Activated CD8-positive, alpha-beta memory T cell treated with anti-CD3 and anti-CD28 coated beads, Interleukin-2, amount 50 U/mL, for 1 hour (primary cell): ENCODE measurements around the gene FAT3.

Experiments
- DNase-seq: peaks from one replicate; pipeline ENCODE4 v3.0.0-alpha.2; 2020; ENCODE audit errors: extremely low read depth

The FAT3 gene

DNA sequence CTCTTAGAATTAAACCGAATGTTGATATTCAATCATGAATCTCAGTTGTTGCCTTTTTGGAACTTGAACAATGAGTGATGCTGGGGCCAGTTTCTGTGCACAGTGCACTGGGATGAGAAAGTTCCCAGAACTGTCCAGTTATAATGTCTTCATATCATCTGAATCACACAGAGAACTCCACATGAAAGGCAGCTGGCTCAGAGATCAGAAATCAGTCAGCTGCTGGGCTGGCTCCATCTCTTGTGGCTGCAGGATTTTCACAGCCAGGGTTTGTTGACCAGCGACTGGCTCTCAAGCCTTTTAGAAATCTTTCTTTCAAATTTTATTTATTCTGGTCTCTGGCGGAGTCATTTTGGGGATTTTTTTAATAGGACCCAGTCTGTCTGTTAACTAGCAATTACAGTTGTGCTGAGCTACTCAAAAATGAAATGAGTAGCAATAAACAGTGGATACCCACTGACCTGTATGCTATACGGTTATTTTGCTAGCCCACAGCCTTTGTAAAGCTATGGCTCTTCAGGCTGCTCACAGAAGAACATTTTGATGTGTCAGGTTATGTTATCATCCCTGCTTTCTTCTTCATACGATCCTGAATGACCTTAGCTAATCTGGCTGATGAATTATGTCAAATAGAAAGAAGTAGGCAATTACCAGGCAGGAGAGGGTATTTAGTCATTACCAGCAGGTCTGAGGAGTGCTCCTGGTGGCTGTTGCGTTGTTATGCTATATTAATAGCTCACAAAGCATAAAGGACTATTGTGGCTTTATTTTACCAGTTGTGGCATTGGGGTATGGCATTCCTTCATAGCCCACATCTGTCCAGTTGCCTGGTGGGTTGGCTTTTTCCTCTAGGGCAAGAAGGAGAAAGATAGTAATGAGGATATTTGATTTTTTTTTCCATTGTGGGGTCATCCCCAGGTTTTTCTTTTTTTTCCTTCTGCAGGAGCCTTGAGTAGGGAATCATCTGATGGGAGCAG, 3.6 kb downstream of the FAT3 start:
- DNase-seq: no peak

GRCh38 chr11:92236856-92237255, 12.2 kb downstream of the FAT3 start:
- DNase-seq: no peak

GRCh38 chr11:92240916-92241315, 16.3 kb downstream of the FAT3 start:
- DNase-seq: no peak

DNA sequence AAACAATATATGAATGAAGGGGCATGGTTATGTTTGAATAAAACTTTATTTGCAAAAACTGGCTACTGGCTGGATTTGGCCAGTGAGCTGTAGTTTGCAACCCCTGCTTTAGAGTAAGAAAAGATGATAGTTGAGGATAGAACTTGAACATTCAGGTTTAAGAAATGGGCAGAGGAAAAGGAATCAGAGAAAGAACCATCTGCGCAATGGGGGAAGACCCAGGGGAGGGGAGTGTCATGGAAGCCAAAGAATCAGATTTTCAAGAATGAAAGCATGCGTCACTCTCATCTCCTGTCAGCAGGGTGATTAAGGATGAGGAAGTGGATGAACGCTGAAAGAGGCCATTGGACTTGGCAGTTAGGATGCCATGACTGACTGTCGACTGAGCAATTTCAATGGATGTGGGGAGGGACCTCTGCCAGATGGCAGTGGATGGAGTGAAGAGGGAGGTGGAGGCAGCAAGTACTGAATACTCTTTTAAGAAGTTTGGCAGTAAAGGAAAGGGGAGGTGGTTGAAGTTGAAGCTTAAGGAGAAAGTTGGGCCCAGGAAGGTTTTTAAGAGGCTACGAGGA, 21.2 kb downstream of the FAT3 start:
- DNase-seq: no peak

DNA sequence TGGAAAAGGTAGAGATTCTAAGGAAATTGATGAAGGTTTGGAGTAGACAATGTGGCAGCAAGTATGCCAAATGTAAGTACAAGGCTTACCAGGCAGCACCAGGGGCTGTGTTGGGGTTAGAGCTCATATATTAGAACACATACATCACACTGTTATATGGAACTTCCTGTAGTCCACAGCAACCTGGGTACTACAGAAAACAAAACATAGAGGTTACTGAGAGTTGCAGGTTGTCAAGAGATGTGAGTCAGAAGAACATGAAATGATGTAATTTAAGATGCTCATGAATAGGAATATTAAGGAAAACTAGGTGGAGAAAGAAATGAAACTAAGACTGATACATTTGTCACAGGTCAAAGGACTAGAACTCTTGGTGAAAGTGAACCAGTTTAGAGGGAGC, 22.0 kb downstream of the FAT3 start:
- DNase-seq: no peak

DNA sequence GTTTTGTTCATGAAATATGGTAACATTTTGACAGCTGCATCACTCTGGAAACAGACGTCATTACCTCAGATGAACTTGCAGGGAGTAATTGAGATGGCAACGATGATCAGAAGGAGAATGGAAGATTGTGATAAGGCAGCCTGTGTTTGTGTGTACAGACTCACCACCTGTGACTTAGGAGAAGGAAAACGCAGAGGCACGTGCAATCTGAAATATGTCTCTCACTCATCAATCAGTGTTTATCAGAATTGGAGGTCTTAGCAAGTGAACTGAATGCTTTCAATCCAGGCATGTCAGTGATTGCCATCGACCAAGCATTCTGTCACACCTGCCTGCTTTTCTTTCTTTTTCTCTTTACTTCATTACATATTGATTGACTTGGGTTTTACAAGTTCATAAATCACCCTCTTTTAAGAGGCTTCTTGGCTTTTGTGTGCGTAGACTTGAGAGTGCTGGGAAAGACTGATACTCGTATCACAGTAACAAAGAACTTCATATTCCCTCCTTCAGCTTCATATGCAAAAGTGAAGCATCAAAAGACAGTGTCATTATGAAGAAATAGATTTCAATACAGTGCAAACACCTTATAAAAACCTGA, 24.6 kb downstream of the FAT3 start:
- DNase-seq: no peak

DNA sequence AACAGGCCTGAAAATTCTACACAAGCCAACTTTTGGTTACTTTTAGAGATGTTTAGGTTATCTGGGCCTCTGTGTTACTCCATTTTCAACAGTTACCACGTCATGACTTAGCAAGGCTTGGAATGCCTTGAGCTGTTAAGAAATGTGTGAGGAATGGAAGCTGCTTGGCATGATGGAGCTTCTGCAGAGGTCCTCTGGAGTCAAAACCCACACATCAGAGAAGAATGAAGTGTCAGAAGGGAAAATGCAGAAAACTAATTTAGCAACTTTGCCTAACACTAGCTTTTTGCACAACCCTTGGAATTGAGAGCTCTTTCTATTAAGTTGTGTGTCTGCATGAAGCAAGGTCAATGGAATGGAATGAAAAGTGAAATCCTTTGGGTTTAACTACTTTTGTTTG, 27.4 kb downstream of the FAT3 start:
- no peak for DNase-seq

DNA sequence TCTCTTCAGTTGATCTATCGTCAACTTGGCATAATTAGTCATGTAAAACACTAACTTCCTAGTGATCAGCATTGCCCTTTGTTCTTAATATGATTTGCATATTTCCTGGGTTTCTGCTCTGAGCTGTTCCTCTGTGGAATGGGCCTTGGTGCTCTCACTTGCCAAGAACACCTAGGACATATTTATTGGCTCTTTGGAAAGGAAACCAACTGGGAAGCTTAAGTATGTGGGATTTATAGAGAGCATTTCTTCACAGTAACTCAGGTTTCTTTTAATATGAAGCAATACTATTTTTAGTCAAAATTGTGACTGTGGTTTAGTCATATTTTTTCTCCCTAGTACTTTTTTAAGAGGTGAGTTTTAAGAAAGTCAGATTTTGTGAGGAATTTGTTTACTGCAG, 28.8 kb downstream of the FAT3 start:
- DNase-seq: no peak

GRCh38 chr11:92253945-92254344, 29.3 kb downstream of the FAT3 start:
- DNase-seq: no peak

- no peak for DNase-seq
These were observed 32.9 kb downstream of the FAT3 start for GRCh38 chr11:92257536-92257935.

DNA sequence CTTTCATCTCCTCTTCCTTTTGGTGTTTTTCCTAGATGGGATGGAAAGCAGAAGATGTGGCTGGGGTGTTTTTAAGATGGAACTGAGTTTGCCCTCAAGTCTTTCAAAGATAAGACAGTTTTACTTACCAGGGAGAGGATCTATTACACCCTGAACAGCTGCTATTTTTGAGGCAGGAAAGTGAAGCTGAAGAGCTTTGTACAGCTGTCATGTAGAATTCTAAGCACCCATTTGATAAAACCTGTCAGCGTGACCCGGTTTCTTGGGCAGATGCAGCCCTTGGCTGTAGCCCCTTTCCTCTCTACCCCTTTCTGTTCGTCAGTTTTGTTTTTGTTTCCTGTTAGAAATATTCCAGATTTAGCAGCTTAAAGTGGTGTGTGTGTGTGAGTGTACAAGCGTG, 35.2 kb downstream of the FAT3 start:
- DNase-seq: no peak

GRCh38 chr11:92264350-92264749, 39.7 kb downstream of the FAT3 start:
- no peak for DNase-seq

DNA sequence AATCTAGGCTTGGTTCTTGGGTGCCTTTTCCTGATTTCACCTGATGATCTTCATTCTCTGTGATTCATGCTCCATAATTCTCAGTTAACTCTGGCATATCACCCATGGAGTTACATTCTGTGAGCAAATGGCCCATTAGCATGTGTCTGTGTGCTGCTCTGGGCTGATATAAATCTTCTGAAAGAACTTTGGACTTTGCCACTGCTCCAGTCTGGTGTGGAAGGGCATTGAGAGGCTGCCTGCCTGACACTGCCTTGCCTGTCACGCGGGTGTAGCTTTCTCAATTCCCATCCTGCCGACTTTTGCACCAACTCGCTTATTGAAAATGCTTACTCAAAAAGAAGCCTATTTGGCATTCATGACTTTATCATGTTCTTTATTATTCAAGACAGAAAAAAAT, 42.2 kb downstream of the FAT3 start:
- DNase-seq: no peak

DNA sequence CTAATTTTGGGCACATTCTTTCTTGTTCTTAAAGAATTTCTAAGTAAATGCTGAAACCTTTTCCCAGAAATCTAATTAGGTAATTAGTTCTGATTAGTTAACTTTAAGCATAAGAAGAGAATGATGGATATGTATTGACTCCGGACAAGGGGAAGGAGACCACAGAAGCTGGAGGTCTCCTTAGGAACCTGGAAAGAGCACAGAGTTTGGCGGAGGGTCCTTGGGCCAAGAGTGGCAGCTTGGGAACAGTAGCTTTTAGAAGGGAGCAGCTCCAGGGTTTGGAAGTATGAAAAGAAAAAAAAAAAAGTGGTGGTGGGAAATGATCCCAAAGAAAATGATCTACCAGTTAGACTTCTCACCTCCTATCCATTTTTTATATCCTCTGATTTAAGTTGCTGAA, 42.7 kb downstream of the FAT3 start:
- DNase-seq: no peak

GRCh38 chr11:92267968-92268367, 43.4 kb downstream of the FAT3 start:
- no peak for DNase-seq

DNA sequence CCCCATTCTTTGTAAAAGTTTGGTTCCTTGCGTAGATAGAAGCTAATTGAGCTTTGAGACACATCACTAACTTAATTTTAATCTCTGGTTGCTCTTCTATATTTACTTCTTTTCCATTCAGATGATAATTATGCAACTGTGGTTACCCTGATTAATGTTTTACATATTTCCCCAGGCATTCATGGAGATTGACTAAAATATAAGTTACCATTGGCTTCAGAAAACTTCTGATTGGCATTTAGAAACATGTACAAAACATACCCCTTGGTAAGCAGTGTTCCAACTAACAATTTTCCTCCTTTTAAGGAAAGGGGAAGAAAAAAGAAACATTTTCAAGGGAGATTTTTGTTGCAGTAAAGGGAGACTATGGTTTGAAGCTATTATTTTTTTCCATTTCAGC, 43.9 kb downstream of the FAT3 start:
- no peak for DNase-seq

GRCh38 chr11:92269021-92269420, 44.4 kb downstream of the FAT3 start:
- no peak for DNase-seq

GRCh38 chr11:92269841-92270240, 45.2 kb downstream of the FAT3 start:
- DNase-seq: no peak

DNA sequence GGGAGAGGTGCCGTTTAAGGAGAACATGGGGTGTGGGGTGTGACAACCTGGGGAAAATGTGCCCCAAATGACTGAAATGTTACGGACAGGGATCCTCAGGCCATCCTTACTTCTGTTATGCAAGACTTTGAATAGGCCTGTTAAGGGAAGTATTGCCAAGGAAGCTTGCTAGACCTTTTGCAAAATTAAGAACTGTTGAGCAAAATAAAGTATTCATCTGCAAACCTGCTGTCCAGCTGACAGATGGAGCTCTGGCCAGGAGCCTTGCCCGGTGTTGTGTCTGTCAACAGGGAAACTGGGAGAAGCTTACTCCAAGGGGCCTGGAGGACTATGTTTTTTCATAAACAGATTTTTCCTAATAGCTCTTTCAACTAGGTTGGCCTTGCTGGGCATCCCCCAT, 48.0 kb downstream of the FAT3 start:
- DNase-seq: no peak
